ENCODE results near the gene MICAL3.

DNA sequence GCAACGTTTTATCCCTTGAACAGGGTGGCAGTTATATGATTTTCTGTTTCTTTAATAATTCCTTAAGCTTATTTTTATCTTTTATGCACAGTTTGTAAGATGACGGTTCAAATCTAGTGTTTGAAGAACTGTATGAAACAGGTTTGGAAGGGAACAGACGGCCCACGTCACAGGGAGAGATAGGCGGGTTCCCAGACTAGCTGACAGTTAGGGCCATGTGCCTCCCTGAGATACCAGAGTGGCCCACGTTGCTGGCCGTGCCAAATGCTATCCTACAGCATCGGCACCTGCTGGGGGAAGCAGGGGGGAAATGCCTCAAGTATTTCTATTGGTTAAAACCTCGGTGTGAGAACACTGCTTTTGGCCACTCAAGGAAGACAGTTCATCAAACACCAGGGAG, 199.9 kb downstream of the MICAL3 start:
- TF ChIP-seq EZH2 (IDR thresholded peaks at IDR 0.05) = no peak
- TF ChIP-seq POLR2AphosphoS5 (IDR thresholded peaks at IDR 0.05; ENCODE audit: borderline replicate concordance, low read depth, low read length) = no peak
